HEK293 (cell line): ENCODE measurements around the gene MBD4.

Experiments
- CTCF ChIA-PET: fragments of 350-600 bp; formaldehyde crosslinking; extraction: SDS; loops from one replicate; lab custom pipeline; 2021; ENCODE audit warnings: antibody characterized with exemption; lab: Yijun Ruan, JAX
- POLR2A ChIA-PET: fragments of 300-600 bp; formaldehyde crosslinking; extraction: SDS; loops from one replicate; lab custom pipeline; 2020; ENCODE audit warnings: antibody characterized with exemption, inconsistent platforms; lab: Yijun Ruan, JAX
- H3K27ac ChIP-seq: fragments of 200-500 bp; sonication (Bioruptor generic); 2 replicates; pipeline ENCODE4 v1.5.1; 2014; ENCODE audit warnings: low read depth, low read length, control low read depth, inconsistent platforms; ENCODE audit errors: extremely low read depth
- H3K36me3 ChIP-seq, 2 experiments: fragments of 200-500 bp in 1 of 2; sonication (Bioruptor generic) in 1 of 2; 1 replicate in 1 of 2; 2 replicates in 1 of 2; pipeline ENCODE4 v1.5.1; 2014 to 2017; ENCODE audit warnings: inconsistent platforms in 2 of 2, low read length in 2 of 2; ENCODE audit not compliant: control insufficient read depth in 2 of 2, insufficient read depth in 1 of 2
- H3K4me1 ChIP-seq: fragments of 200-500 bp; sonication (Bioruptor generic); 2 replicates; pipeline ENCODE4 v1.5.1; 2014; ENCODE audit warnings: mild to moderate bottlenecking, low read length, inconsistent platforms; ENCODE audit not compliant: control insufficient read depth, insufficient read depth
- H3K4me3 ChIP-seq: 2 replicates; pipeline ENCODE4 v1.5.1; 2011; ENCODE audit warnings: low read depth, mild to moderate bottlenecking, control low read depth, low read length, moderate library complexity
- H3K9me3 ChIP-seq: fragments of 200-500 bp; sonication (Bioruptor generic); 2 replicates; pipeline ENCODE4 v1.5.1; 2014; ENCODE audit warnings: low read depth, low read length, inconsistent platforms; ENCODE audit not compliant: control insufficient read depth, insufficient read depth
- BCL11A ChIP-seq: fragments of 450-650 bp; formaldehyde crosslinking; IDR thresholded peaks from 2 replicates; pipeline ENCODE4 v1.5.1; 2016; ENCODE audit warnings: low read depth, missing biosample characterization, missing genetic modification characterization
- HOXC10 ChIP-seq: sonication (generic); formaldehyde crosslinking; IDR thresholded peaks from 2 replicates; pipeline ENCODE4 v1.8.1; 2023; ENCODE audit warnings: mild to moderate bottlenecking, missing genetic modification reagents
- KLF8 ChIP-seq: fragments of 450-650 bp; formaldehyde crosslinking; IDR thresholded peaks from 2 replicates; pipeline ENCODE4 v1.5.1; 2016; ENCODE audit warnings: missing biosample characterization, missing genetic modification characterization
- OVOL3 ChIP-seq: fragments of 450-650 bp; formaldehyde crosslinking; IDR thresholded peaks from 2 replicates; pipeline ENCODE4 v1.5.1; 2016; ENCODE audit warnings: missing biosample characterization, missing genetic modification characterization
- SCRT2 ChIP-seq: fragments of 450-650 bp; formaldehyde crosslinking; IDR thresholded peaks from 2 replicates; pipeline ENCODE4 v1.5.1; 2016; ENCODE audit warnings: missing biosample characterization, missing genetic modification characterization
- SETDB1 ChIP-seq: IDR thresholded peaks from one replicate; pipeline ENCODE4 v1.6.1; 2017; ENCODE audit warnings: mild to moderate bottlenecking, low read length, moderate library complexity, mixed read lengths; ENCODE audit not compliant: insufficient read length
- TSHZ1 ChIP-seq: fragments of 450-650 bp; formaldehyde crosslinking; IDR thresholded peaks from 2 replicates; pipeline ENCODE4 v1.5.1; 2016; ENCODE audit warnings: missing biosample characterization, missing genetic modification characterization, borderline replicate concordance
- ZFP41 ChIP-seq: fragments of 450-650 bp; formaldehyde crosslinking; IDR thresholded peaks from 2 replicates; pipeline ENCODE4 v1.5.1; 2016; ENCODE audit warnings: missing biosample characterization, missing genetic modification characterization, borderline replicate concordance
- ZNF112 ChIP-seq: fragments of 450-650 bp; formaldehyde crosslinking; IDR thresholded peaks from 2 replicates; pipeline ENCODE4 v1.5.0; 2017; ENCODE audit warnings: missing biosample characterization, missing genetic modification characterization
- ZNF140 ChIP-seq: fragments of 450-650 bp; formaldehyde crosslinking; IDR thresholded peaks from 2 replicates; pipeline ENCODE4 v1.5.1; 2016; ENCODE audit warnings: missing biosample characterization, missing genetic modification characterization
- ZNF248 ChIP-seq: fragments of 450-650 bp; formaldehyde crosslinking; IDR thresholded peaks from 2 replicates; pipeline ENCODE4 v1.5.1; 2017; ENCODE audit warnings: missing biosample characterization, missing genetic modification characterization
- ZNF26 ChIP-seq: fragments of 450-650 bp; formaldehyde crosslinking; IDR thresholded peaks from 2 replicates; pipeline ENCODE4 v1.5.1; 2016; ENCODE audit warnings: missing biosample characterization, missing genetic modification characterization
- ZNF266 ChIP-seq: fragments of 450-650 bp; formaldehyde crosslinking; IDR thresholded peaks from 2 replicates; pipeline ENCODE4 v1.5.1; 2016; ENCODE audit warnings: missing biosample characterization, missing genetic modification characterization, low read depth
- ZNF302 ChIP-seq: fragments of 450-650 bp; formaldehyde crosslinking; IDR thresholded peaks from 2 replicates; pipeline ENCODE4 v1.5.1; 2016; ENCODE audit warnings: missing biosample characterization, missing genetic modification characterization, low read depth
- ZNF473 ChIP-seq: fragments of 450-650 bp; formaldehyde crosslinking; IDR thresholded peaks from 2 replicates; pipeline ENCODE4 v1.5.1; 2017; ENCODE audit warnings: missing biosample characterization, missing genetic modification characterization
- ZNF544 ChIP-seq: fragments of 450-650 bp; formaldehyde crosslinking; IDR thresholded peaks from 2 replicates; pipeline ENCODE4 v1.5.0; 2017; ENCODE audit warnings: missing biosample characterization, missing genetic modification characterization
- ZNF561 ChIP-seq: fragments of 450-650 bp; IDR thresholded peaks from 2 replicates; pipeline ENCODE4 v1.5.1; 2018; ENCODE audit warnings: missing biosample characterization, missing genetic modification characterization, borderline replicate concordance
- ZNF660 ChIP-seq: fragments of 450-650 bp; IDR thresholded peaks from 2 replicates; pipeline ENCODE4 v1.5.1; 2018; ENCODE audit warnings: missing biosample characterization, mild to moderate bottlenecking, missing genetic modification characterization
- ZNF677 ChIP-seq: fragments of 450-650 bp; IDR thresholded peaks from 2 replicates; pipeline ENCODE4 v1.5.0; 2018; ENCODE audit warnings: missing biosample characterization, mild to moderate bottlenecking, missing genetic modification characterization, moderate library complexity
- ZNF76 ChIP-seq: fragments of 450-650 bp; formaldehyde crosslinking; IDR thresholded peaks from 2 replicates; pipeline ENCODE4; 2016; ENCODE audit warnings: low read depth, missing biosample characterization, missing genetic modification characterization, borderline replicate concordance

MBD4 gene

GRCh38 chr3:129469026-129469425, 29.3 kb upstream of the MBD4 start:
- H3K27ac ChIP-seq, result no peak overlapping the region
- TF ChIP-seq SCRT2 (no peak), ZFP41 (tag by site-specific recombination) (no peak), ZNF248 (tag by site-specific recombination) (no peak), ZNF26 (tag by site-specific recombination) (no peak), ZNF544 (tag by site-specific recombination) (no peak)
- CTCF ChIA-PET, result no interaction called here
- POLR2A ChIA-PET, result no interaction called here
- no peaks in the 10 kb centered on the region for H3K9me3 ChIP-seq
- H3K36me3 ChIP-seq, result peaks cover 0 to 22% of the 10 kb centered on the region in 2 experiments; a peak in 2 of 3 replicates
- no peaks in the 10 kb centered on the region for H3K4me1 ChIP-seq
- H3K4me3 ChIP-seq, result no peak overlapping the region

- TF ChIP-seq ZNF266 (no peak), KLF8 (tag by site-specific recombination) (no peak), ZNF140 (tag by site-specific recombination) (no peak), OVOL3 (no peak), ZNF473 (no peak), SETDB1 (no peak), TSHZ1 (tag by site-specific recombination) (no peak), ZNF112 (tag by site-specific recombination) (no peak), ZNF660 (tag by site-specific recombination) (no peak), HOXC10 (CRISPR knock-in tag) (no peak)
- CTCF ChIA-PET, result no interaction called here
- POLR2A ChIA-PET, result no interaction called here
- H3K4me3 ChIP-seq, result no peak overlapping the region
- no peaks in the 10 kb centered on the region for H3K4me1 ChIP-seq
- H3K9me3 ChIP-seq, result no peaks in the 10 kb centered on the region
- no peak overlapping the region for H3K27ac ChIP-seq
- H3K36me3 ChIP-seq, result peaks cover 0 to 29% of the 10 kb centered on the region in 2 experiments; a peak in 2 of 3 replicates
Measured at GRCh38 chr3:129467932-129468331, 28.2 kb upstream of the MBD4 start.

GRCh38 chr3:129463716-129464115, 24.0 kb upstream of the MBD4 start:
- CTCF ChIA-PET, result interaction anchor here (0.9 kb wide), 1 partner anchor 23 kb away, joined by 3 read pairs; no protein-coding TSS in a partner anchor
- no peaks in the 10 kb centered on the region for H3K4me1 ChIP-seq
- H3K9me3 ChIP-seq, result no peaks in the 10 kb centered on the region
- POLR2A ChIA-PET, result no interaction called here
- H3K27ac ChIP-seq, result no peak overlapping the region
- H3K4me3 ChIP-seq, result no peak overlapping the region
- TF ChIP-seq ZNF302 (tag by site-specific recombination) (no peak), BCL11A (tag by site-specific recombination) (no peak), ZNF561 (tag by site-specific recombination) (no peak), ZNF677 (no peak), ZNF76 (tag by site-specific recombination) (no peak)
- peaks cover 0 to 25% of the 10 kb centered on the region in 2 experiments; a peak in 2 of 3 replicates for H3K36me3 ChIP-seq
